GM12801 (cell line): ENCODE results near the gene S100Z.

Experiments used
- TF ChIP-seq, protein P1 (sequence below): IDR thresholded peaks from one replicate; pipeline ENCODE4 v1.5.1; 2011; ENCODE audit warnings: control low read depth; ENCODE audit not compliant: insufficient read length; ENCODE audit errors: extremely low read depth

Gene S100Z

GRCh38 chr5:76920491-76920890 is 70.7 kb downstream of the S100Z start:
- TF ChIP-seq, protein P1, sequence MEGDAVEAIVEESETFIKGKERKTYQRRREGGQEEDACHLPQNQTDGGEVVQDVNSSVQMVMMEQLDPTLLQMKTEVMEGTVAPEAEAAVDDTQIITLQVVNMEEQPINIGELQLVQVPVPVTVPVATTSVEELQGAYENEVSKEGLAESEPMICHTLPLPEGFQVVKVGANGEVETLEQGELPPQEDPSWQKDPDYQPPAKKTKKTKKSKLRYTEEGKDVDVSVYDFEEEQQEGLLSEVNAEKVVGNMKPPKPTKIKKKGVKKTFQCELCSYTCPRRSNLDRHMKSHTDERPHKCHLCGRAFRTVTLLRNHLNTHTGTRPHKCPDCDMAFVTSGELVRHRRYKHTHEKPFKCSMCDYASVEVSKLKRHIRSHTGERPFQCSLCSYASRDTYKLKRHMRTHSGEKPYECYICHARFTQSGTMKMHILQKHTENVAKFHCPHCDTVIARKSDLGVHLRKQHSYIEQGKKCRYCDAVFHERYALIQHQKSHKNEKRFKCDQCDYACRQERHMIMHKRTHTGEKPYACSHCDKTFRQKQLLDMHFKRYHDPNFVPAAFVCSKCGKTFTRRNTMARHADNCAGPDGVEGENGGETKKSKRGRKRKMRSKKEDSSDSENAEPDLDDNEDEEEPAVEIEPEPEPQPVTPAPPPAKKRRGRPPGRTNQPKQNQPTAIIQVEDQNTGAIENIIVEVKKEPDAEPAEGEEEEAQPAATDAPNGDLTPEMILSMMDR = no peak

DNA sequence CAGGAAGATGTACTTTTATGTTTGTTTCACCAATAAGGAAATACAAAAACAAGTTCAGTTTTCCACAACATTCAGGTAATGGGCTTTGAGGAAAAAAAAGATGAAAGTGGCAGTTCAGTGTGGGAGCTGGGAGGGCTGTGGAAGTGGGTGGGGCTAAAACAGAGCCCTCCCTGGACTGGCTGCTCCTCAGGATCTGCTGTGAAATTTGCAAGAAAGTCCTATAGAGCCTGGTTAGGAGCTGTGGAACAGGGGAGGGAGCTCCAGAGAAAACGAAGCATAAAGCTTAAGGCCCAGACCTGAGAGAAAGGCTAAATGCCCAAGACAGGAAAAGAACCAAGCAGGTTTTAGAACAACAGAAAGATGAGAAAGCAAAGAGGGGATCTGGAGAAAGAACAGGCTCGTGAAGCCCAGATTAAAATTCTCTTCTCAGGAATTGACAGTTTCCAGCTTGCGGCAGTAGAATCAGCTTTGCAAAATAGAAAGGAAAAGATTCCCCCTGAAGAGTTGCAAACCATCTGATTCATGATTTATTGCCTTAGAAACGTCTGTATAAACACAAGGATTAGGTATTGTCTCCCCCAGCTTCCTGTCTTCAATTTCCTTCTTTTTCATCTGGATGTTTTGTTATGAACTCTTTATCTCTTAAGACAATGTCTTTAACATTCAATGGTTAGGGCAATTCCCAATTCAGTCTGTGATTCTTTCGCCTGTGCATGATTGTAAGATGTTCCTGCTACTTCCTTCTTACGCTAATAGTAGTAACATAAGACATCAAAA is 76.7 kb downstream of the S100Z start:
- TF ChIP-seq, protein P1 = no peak

DNA sequence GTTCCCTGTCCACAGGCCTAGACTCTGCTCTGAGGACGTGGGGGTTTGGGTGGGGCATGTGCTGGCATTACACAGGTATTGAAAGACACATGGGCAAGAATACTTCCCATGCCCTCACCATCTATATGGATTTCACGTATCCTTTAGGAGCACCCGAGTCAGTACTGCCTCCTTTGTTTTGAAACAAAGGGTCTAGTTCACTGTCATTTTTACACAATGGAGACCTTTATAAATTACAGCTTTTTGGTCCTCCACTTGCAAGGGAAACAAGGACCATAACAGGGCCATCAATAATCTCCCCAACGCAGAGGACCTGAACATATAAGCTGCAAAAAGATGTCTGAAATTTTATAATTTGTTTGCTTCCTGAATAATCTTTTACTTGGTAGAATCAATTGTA is 78.1 kb downstream of the S100Z start:
- TF ChIP-seq, protein P1 = no peak

GRCh38 chr5:76930083-76930482 is 80.3 kb downstream of the S100Z start:
- TF ChIP-seq, protein P1 = no peak

GRCh38 chr5:76938177-76938576 is 88.4 kb downstream of the S100Z start:
- TF ChIP-seq, protein P1 = no peak

DNA sequence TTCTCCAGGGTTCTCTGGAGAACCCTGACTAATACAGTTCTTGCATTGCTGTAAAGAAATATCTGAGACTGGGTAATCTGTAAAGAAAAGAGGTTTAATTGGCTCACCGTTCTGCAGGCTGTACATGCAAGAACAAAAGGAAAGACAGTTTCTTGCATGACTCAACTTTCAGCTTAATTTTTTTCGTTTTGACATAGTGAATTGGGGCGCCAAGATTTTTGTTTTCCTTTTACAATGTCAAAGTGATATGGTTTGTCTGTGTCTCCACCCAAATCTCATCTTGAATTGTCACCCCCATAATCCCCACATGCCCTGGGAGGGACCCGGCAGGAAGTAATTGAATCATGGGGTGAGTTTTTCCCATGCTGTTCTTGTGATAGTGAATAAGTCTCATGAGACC is 91.2 kb downstream of the S100Z start:
- TF ChIP-seq, protein P1 = no peak

DNA sequence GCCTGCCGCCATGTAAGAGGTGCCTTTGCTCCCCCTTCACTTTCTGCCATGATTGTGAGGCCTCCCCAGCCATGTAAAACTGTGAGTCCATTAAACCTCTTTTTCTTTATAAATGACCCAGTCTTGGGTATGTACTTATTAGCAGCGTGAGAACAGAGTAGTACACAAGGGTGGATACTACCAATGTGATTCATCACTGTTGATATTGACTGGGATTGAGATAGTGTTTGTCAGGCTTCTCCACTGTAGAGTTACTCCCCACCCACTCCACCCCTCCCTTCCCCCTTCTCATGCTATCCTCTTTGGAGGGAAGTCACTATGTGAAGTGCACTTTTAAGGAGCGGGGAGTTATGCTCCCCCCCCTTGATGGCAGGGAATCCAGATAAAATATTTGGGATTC is 91.6 kb downstream of the S100Z start:
- TF ChIP-seq, protein P1 = no peak
